Progenitor cell of endocrine pancreas (in vitro differentiated cells): ENCODE measurements around the gene PNRC1. TPM values are rescaled to one million over a fixed set of nuclear protein-coding genes. Genes with fewer than 3 reads are reported as not detected.
"Not testable (repeated sequence)": the region's sequence is repeated elsewhere in the genome, so short reads cannot be mapped to it uniquely, and the experiment has no call there.

Source experiments
- DNase-seq: peaks from one replicate; pipeline ENCODE4 v3.0.0; 2021; ENCODE audit warnings: low spot score; ENCODE audit not compliant: unreplicated experiment
- H3K27ac Mint-ChIP-seq: 2 replicates; pipeline ENCODE4 v1.8.0; 2021; ENCODE audit warnings: mild to moderate bottlenecking, moderate library complexity, mixed read lengths
- H3K27me3 Mint-ChIP-seq: 2 replicates; pipeline ENCODE4 v1.8.0; 2021; ENCODE audit warnings: mixed read lengths
- H3K36me3 Mint-ChIP-seq: 2 replicates; pipeline ENCODE4 v1.8.0; 2022; ENCODE audit warnings: mixed read lengths; ENCODE audit not compliant: insufficient read depth
- H3K4me1 Mint-ChIP-seq: 2 replicates; pipeline ENCODE4 v1.8.0; 2021; ENCODE audit warnings: low read depth, mixed read lengths
- H3K4me3 Mint-ChIP-seq: 2 replicates; pipeline ENCODE4 v1.8.0; 2021; ENCODE audit warnings: low read depth, mild to moderate bottlenecking, moderate library complexity, mixed read lengths
- H3K9me3 Mint-ChIP-seq: 2 replicates; pipeline ENCODE4 v1.8.0; 2021; ENCODE audit warnings: low read depth, mixed read lengths
- total RNA-seq: library from RNA; stranded (reverse); gene quantifications from 2 replicates; pipeline ENCODE4 v1.2.1, GENCODE V29; 2021
- TF ChIP-seq, protein P1 (sequence below): fragments of 200-600 bp; sonication (generic); IDR thresholded peaks from one replicate; pipeline ENCODE4 v1.5.0; 2021; ENCODE audit warnings: antibody characterized with exemption, mild to moderate bottlenecking; ENCODE audit not compliant: unreplicated experiment

The PNRC1 gene
- total RNA-seq, 1 donor from 2014 or later: 212 TPM

- TF ChIP-seq, protein P1, sequence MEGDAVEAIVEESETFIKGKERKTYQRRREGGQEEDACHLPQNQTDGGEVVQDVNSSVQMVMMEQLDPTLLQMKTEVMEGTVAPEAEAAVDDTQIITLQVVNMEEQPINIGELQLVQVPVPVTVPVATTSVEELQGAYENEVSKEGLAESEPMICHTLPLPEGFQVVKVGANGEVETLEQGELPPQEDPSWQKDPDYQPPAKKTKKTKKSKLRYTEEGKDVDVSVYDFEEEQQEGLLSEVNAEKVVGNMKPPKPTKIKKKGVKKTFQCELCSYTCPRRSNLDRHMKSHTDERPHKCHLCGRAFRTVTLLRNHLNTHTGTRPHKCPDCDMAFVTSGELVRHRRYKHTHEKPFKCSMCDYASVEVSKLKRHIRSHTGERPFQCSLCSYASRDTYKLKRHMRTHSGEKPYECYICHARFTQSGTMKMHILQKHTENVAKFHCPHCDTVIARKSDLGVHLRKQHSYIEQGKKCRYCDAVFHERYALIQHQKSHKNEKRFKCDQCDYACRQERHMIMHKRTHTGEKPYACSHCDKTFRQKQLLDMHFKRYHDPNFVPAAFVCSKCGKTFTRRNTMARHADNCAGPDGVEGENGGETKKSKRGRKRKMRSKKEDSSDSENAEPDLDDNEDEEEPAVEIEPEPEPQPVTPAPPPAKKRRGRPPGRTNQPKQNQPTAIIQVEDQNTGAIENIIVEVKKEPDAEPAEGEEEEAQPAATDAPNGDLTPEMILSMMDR: no peak
- H3K9me3 Mint-ChIP-seq: peaks cover 14% of the 10 kb centered on the region
- H3K36me3 Mint-ChIP-seq: no peaks in the 10 kb centered on the region
- H3K4me3 Mint-ChIP-seq: no peak overlapping the region
- H3K27ac Mint-ChIP-seq: no peak overlapping the region
- no peak for DNase-seq
- peaks cover 6% of the 10 kb centered on the region for H3K4me1 Mint-ChIP-seq
- no peaks in the 10 kb centered on the region for H3K27me3 Mint-ChIP-seq
Observed at GRCh38 chr6:89035252-89036101, 45.1 kb upstream of the PNRC1 start.

DNA sequence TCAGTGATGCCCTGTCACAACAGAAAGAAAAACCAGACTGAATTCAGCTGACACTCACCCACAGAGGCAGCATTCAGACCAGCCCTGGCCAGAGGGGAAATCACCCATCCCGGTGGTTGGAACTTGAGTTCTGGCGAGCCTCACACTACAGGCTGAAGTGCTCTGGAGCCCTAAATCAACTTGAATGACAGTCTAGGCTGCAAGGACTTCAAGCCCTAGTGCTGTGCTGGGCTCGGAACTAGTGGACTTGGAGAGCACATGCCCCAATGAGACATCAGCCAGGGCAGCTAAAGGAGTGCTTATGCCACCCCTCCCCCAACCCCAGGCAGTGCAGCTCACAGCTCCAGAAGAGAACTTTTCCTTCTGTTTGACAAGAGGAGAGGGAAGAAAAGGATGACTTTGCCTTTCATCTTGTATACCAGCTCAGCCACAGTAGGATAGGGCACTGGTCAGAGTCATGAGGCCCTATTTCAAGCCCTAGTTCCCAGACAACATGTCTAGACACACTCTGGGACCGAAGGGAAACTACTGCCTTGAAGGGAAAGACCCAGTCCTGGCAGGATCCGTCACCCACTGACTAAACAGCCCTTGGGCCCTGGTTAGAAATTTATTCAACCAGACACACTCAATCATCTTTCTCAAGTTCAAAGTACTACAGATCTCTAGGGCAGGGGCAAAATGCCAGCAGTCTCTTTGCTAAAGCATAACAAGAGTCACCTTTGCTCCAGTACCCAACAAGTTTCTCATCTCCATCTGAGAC lies 43.2 kb upstream of the PNRC1 start:
- DNase-seq: no peak
- H3K36me3 Mint-ChIP-seq: no peaks in the 10 kb centered on the region
- H3K9me3 Mint-ChIP-seq: peaks cover 14% of the 10 kb centered on the region
- TF ChIP-seq, protein P1: no peak
- H3K4me1 Mint-ChIP-seq: peaks cover 6% of the 10 kb centered on the region
- H3K27me3 Mint-ChIP-seq: no peaks in the 10 kb centered on the region
- no peak overlapping the region for H3K4me3 Mint-ChIP-seq
- no peak overlapping the region for H3K27ac Mint-ChIP-seq

DNA sequence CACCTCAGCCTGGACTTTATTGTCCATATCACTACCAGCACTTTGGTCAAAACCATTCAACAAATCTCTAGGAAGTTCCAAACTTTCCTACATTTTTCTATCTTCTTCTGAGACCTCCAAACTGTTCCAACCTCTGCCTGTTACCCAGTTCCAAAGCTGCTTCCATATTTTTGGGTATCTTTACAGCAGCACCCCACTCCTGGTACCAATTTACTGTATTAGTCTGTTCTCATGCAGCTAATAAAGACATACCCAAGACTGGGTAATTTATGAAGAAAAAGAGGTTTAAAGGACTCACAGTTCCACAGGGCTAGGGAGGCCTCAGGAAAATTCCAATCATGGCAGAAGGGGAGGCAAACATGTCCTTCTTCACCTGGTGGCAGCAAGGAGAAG lies 42.7 kb upstream of the PNRC1 start:
- peaks cover 14% of the 10 kb centered on the region for H3K9me3 Mint-ChIP-seq
- H3K27me3 Mint-ChIP-seq, H3K4me1 Mint-ChIP-seq, H3K27ac Mint-ChIP-seq, H3K4me3 Mint-ChIP-seq, H3K36me3 Mint-ChIP-seq, DNase-seq: not testable (repeated sequence)

GRCh38 chr6:89042664-89043063 lies 37.9 kb upstream of the PNRC1 start:
- Mint-ChIP-seq H3K4me3 (no peak overlapping the region), H3K27me3 (no peaks in the 10 kb centered on the region), H3K9me3 (peaks cover 13% of the 10 kb centered on the region), H3K27ac (no peak overlapping the region), H3K36me3 (no peaks in the 10 kb centered on the region), H3K4me1 (peaks cover 9% of the 10 kb centered on the region)
- DNase-seq: no peak
- TF ChIP-seq, protein P1: no peak

DNA sequence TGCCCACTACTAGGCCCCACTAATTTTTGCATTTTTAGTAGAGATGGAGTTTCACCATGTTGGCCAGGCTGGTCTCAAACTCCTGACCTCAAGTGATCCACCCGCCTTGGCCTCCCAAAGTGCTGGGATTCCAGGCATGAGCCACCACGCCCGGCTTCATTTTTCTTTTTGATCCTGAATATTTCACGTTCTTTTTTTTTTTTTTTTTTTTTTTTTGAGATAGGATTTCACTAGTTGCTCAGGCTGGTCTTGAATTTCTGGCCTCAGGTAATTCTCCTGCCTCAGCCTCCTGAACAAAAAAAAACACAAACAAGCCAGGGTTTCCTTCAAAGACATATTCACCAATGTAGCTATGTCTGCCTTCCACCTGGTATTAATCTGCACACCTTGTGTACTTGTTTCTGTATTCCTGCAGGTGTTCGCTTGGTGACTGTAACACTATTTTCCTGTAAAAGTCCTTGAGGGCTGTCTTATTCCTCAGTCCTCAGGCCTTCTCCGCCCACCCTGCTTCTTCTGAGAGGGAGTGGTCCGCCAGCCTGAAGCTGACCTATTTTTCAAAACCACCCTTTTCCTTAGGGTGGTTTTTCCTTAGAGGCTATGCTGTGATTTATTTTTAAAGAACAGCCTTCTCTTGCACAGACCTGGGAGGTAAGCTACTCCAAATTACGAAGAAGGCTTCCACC lies 36.1 kb upstream of the PNRC1 start:
- H3K27me3 Mint-ChIP-seq: no peaks in the 10 kb centered on the region
- TF ChIP-seq, protein P1: no peak
- no peak overlapping the region for H3K27ac Mint-ChIP-seq
- no peak for DNase-seq
- peaks cover 9% of the 10 kb centered on the region for H3K4me1 Mint-ChIP-seq
- H3K9me3 Mint-ChIP-seq: no peaks in the 10 kb centered on the region
- H3K4me3 Mint-ChIP-seq: no peak overlapping the region
- H3K36me3 Mint-ChIP-seq: no peaks in the 10 kb centered on the region
